HG03469 (cell line): ENCODE results near the gene RAC2.

Experiments
- ATAC-seq: cut with Tn5 transposase; IDR thresholded peaks from one replicate; pipeline ENCODE4 v1.9.1; 2021; ENCODE audit warnings: mild to moderate bottlenecking, moderate library complexity, moderate number of reproducible peaks; ENCODE audit not compliant: unreplicated experiment

The RAC2 gene

GRCh38 chr22:37244114-37244921 is at the start of gene RAC2:
RAC2 (minus strand) TSS chr22:37244269; CDS start chr22:37244148, 121 bp downstream.
- no peak for ATAC-seq

GRCh38 chr22:37293172-37293571 is 49.1 kb upstream of the RAC2 start:
- ATAC-seq, result no peak

GRCh38 chr22:37292641-37293040 is 48.6 kb upstream of the RAC2 start:
- no peak for ATAC-seq

GRCh38 chr22:37291559-37292298 is 47.7 kb upstream of the RAC2 start:
- ATAC-seq, result no peak

- no peak for ATAC-seq
Measured at GRCh38 chr22:37290737-37291136, 46.7 kb upstream of the RAC2 start.

GRCh38 chr22:37289156-37289735 is 45.2 kb upstream of the RAC2 start:
- no peak for ATAC-seq

- ATAC-seq, result no peak
Measured at GRCh38 chr22:37288521-37288920, 44.5 kb upstream of the RAC2 start.

GRCh38 chr22:37287550-37287951 is 43.5 kb upstream of the RAC2 start:
- no peak for ATAC-seq

- ATAC-seq, result no peak
Measured at GRCh38 chr22:37285937-37286336, 41.9 kb upstream of the RAC2 start.

GRCh38 chr22:37284805-37285355 is 40.8 kb upstream of the RAC2 start:
- no peak for ATAC-seq

- no peak for ATAC-seq
Measured at GRCh38 chr22:37284126-37284804, 40.2 kb upstream of the RAC2 start.

- no peak for ATAC-seq
Measured at GRCh38 chr22:37283393-37283937, 39.4 kb upstream of the RAC2 start.

GRCh38 chr22:37282385-37282677 is 38.3 kb upstream of the RAC2 start, which contains the start of gene CYTH4:
CYTH4 (plus strand) TSS chr22:37282508; CDS start chr22:37282570, 62 bp downstream.
- no peak for ATAC-seq

GRCh38 chr22:37281646-37282384 is 37.7 kb upstream of the RAC2 start:
- no peak for ATAC-seq

- ATAC-seq, result no peak
Measured at GRCh38 chr22:37281195-37281594, 37.1 kb upstream of the RAC2 start.

- no peak for ATAC-seq
Measured at GRCh38 chr22:37280718-37281117, 36.6 kb upstream of the RAC2 start.

- no peak for ATAC-seq
Measured at GRCh38 chr22:37279331-37280181, 35.5 kb upstream of the RAC2 start.

GRCh38 chr22:37278261-37278660 is 34.2 kb upstream of the RAC2 start:
- ATAC-seq, result no peak

- no peak for ATAC-seq
Measured at GRCh38 chr22:37277384-37277783, 33.3 kb upstream of the RAC2 start.
